IMR-90 (cell line): Measurements from ENCODE around the gene TRIM24. TPM values are rescaled to one million over a fixed set of nuclear protein-coding genes. Genes with fewer than 3 reads are reported as not detected.

Experiments used
- ATAC-seq: fragments of 200-7000 bp; cut with Tn5 transposase; 2 replicates; pipeline ENCODE4 v1.9.1; 2020; ENCODE audit warnings: low read depth, mild to moderate bottlenecking, moderate library complexity
- BruUV-seq: library from RNA; stranded (reverse); fragments of 400-500 nt; replicated peaks from 2 replicates; lab custom pipeline; 2021; lab: Mats Ljungman, UMichigan
- CTCF ChIA-PET: fragments of 300-600 bp; formaldehyde crosslinking; extraction: SDS; loops from one replicate; lab custom pipeline; 2021; ENCODE audit warnings: antibody characterized with exemption; lab: Yijun Ruan, JAX
- POLR2A ChIA-PET: fragments of 300-600 bp; sonication (Branson Sonifier 250); formaldehyde crosslinking; loops from one replicate; lab custom pipeline; 2022; ENCODE audit warnings: antibody characterized with exemption; ENCODE audit not compliant: unreplicated experiment; lab: Charles Lee
- DNase-seq: peaks from one replicate; pipeline ENCODE4 v3.0.0; 2013
- H2AFZ ChIP-seq: replicated peaks from 2 replicates; pipeline ENCODE3; 2013; ENCODE audit warnings: low read length, mild to moderate bottlenecking; ENCODE audit not compliant: poor library complexity
- H2AK5ac ChIP-seq: 2 replicates; pipeline ENCODE4 v1.6.1; 2013; ENCODE audit warnings: low read depth, low read length, inconsistent platforms
- H2AK9ac ChIP-seq: replicated peaks from 2 replicates; pipeline ENCODE3; 2013; ENCODE audit warnings: mild to moderate bottlenecking, low read depth, low read length, moderate library complexity; ENCODE audit not compliant: poor library complexity
- H2BK120ac ChIP-seq: 2 replicates; pipeline ENCODE4 v1.6.1; 2013; ENCODE audit warnings: low read depth, low read length, inconsistent platforms
- H2BK15ac ChIP-seq: 3 replicates; pipeline ENCODE4 v1.6.1; 2013; ENCODE audit warnings: low read depth, low read length, inconsistent platforms
- H2BK20ac ChIP-seq: 2 replicates; pipeline ENCODE4 v1.6.1; 2013; ENCODE audit warnings: low read depth, mild to moderate bottlenecking, inconsistent platforms, low read length, moderate library complexity
- H2BK5ac ChIP-seq: 2 replicates; pipeline ENCODE4 v1.6.1; 2013; ENCODE audit warnings: mild to moderate bottlenecking, low read depth, low read length, inconsistent platforms; ENCODE audit not compliant: poor library complexity, severe bottlenecking
- H3K14ac ChIP-seq: replicated peaks from 2 replicates; pipeline ENCODE4 v1.6.1; 2013; ENCODE audit warnings: low read depth, low read length, inconsistent platforms
- H3K18ac ChIP-seq: 2 replicates; pipeline ENCODE4 v1.6.1; 2013; ENCODE audit warnings: low read depth, low read length, control low read depth
- H3K23ac ChIP-seq: 2 replicates; pipeline ENCODE4 v1.6.1; 2013; ENCODE audit warnings: low read depth, low read length, inconsistent platforms
- H3K27ac ChIP-seq: 2 replicates; pipeline ENCODE4 v1.5.1; 2013; ENCODE audit warnings: mild to moderate bottlenecking, control low read depth, low read length; ENCODE audit not compliant: insufficient read depth
- H3K27me3 ChIP-seq: 2 replicates; pipeline ENCODE4 v1.6.1; 2013; ENCODE audit warnings: low read length; ENCODE audit not compliant: control insufficient read depth, insufficient read depth
- H3K36me3 ChIP-seq: 2 replicates; pipeline ENCODE4 v1.6.1; 2013; ENCODE audit warnings: low read length, mixed read lengths; ENCODE audit not compliant: control insufficient read depth, insufficient read depth
- H3K4ac ChIP-seq: 2 replicates; pipeline ENCODE4 v1.6.1; 2013; ENCODE audit warnings: low read depth, low read length, inconsistent platforms
- H3K4me1 ChIP-seq: 2 replicates; pipeline ENCODE4 v1.6.1; 2013; ENCODE audit warnings: low read length, mixed read lengths; ENCODE audit not compliant: control insufficient read depth, insufficient read depth
- H3K4me2 ChIP-seq: 2 replicates; pipeline ENCODE4 v1.6.1; 2013; ENCODE audit warnings: low read depth, mild to moderate bottlenecking, control low read depth, low read length, moderate library complexity
- H3K4me3 ChIP-seq: 2 replicates; pipeline ENCODE4 v1.5.1; 2013; ENCODE audit warnings: low read depth, mild to moderate bottlenecking, control low read depth, low read length, moderate library complexity; ENCODE audit not compliant: insufficient read depth
- H3K56ac ChIP-seq: 2 replicates; pipeline ENCODE4 v1.6.1; 2013; ENCODE audit warnings: low read length, inconsistent platforms; ENCODE audit not compliant: insufficient read depth; ENCODE audit errors: extremely low read depth
- H3K79me1 ChIP-seq, 2 experiments: 2 replicates each; pipeline ENCODE4 v1.6.1; 2013; ENCODE audit warnings: low read length in 2 of 2, inconsistent platforms in 1 of 2, low read depth in 1 of 2
- H3K9ac ChIP-seq: 2 replicates; pipeline ENCODE4 v1.6.1; 2013; ENCODE audit warnings: low read depth, low read length, control low read depth
- H3K9me1 ChIP-seq: 2 replicates; pipeline ENCODE4 v1.6.1; 2013; ENCODE audit warnings: low read length, inconsistent platforms; ENCODE audit not compliant: insufficient read depth
- H3K9me3 ChIP-seq: 2 replicates; pipeline ENCODE4 v1.6.1; 2013; ENCODE audit warnings: low read length; ENCODE audit not compliant: control insufficient read depth, insufficient read depth
- H4K20me1 ChIP-seq: 2 replicates; pipeline ENCODE4 v1.6.1; 2013; ENCODE audit warnings: low read length, inconsistent platforms; ENCODE audit not compliant: insufficient read depth
- H4K5ac ChIP-seq: 2 replicates; pipeline ENCODE4 v1.6.1; 2013; ENCODE audit warnings: mild to moderate bottlenecking, low read depth, low read length, control low read depth
- H4K8ac ChIP-seq, 2 experiments: 2 replicates each; pipeline ENCODE4 v1.6.1; 2013; ENCODE audit warnings: low read depth in 2 of 2, low read length in 2 of 2, control low read depth in 1 of 2, inconsistent platforms in 1 of 2
- H4K91ac ChIP-seq: 2 replicates; pipeline ENCODE4 v1.6.1; 2013; ENCODE audit warnings: low read depth, low read length, inconsistent platforms; ENCODE audit not compliant: insufficient read depth
- BHLHE40 ChIP-seq: fragments of 150-350 bp; IDR thresholded peaks from 2 replicates; pipeline ENCODE4 v1.6.1; 2016; ENCODE audit warnings: mild to moderate bottlenecking, low read depth, low read length
- CEBPB ChIP-seq: IDR thresholded peaks from 2 replicates; pipeline ENCODE4 v1.6.1; 2012; ENCODE audit warnings: low read depth, low read length, improper control_type of control experiment
- CTCF ChIP-seq: conservative IDR thresholded peaks from 2 replicates; pipeline ENCODE4 v1.5.1; 2012; ENCODE audit warnings: mild to moderate bottlenecking, low read depth, low read length, improper control_type of control experiment
- ELK1 ChIP-seq: fragments of 150-350 bp; IDR thresholded peaks from 2 replicates; pipeline ENCODE4 v1.6.1; 2016; ENCODE audit warnings: low read depth, mild to moderate bottlenecking, low read length, moderate library complexity, borderline replicate concordance
- FOS ChIP-seq: fragments of 150-350 bp; IDR thresholded peaks from 2 replicates; pipeline ENCODE4 v1.6.1; 2016; ENCODE audit warnings: low read depth, low read length
- MAFK ChIP-seq: IDR thresholded peaks from 2 replicates; pipeline ENCODE4 v1.6.1; 2012; ENCODE audit warnings: low read depth, low read length, improper control_type of control experiment
- MAZ ChIP-seq: IDR thresholded peaks from 2 replicates; pipeline ENCODE4 v1.6.1; 2012; ENCODE audit warnings: low read depth, mild to moderate bottlenecking, low read length, improper control_type of control experiment, moderate library complexity, borderline replicate concordance
- NFE2L2 ChIP-seq: fragments of 150-350 bp; IDR thresholded peaks from 2 replicates; pipeline ENCODE4 v1.6.1; 2016; ENCODE audit warnings: low read depth, mild to moderate bottlenecking, low read length
- POLR2A ChIP-seq: IDR thresholded peaks from 2 replicates; pipeline ENCODE4 v1.6.1; 2012; ENCODE audit warnings: mild to moderate bottlenecking, low read depth, low read length
- RAD21 ChIP-seq: IDR thresholded peaks from 2 replicates; pipeline ENCODE4 v1.6.1; 2012; ENCODE audit warnings: low read length, improper control_type of control experiment
- RCOR1 ChIP-seq: IDR thresholded peaks from 2 replicates; pipeline ENCODE4 v1.6.1; 2012; ENCODE audit warnings: mild to moderate bottlenecking, low read length, improper control_type of control experiment; ENCODE audit not compliant: insufficient replicate concordance
- RFX5 ChIP-seq: IDR thresholded peaks from 2 replicates; pipeline ENCODE4 v1.8.0; 2012; ENCODE audit warnings: low read depth, mild to moderate bottlenecking, low read length, moderate library complexity
- SMC3 ChIP-seq: fragments of 150-350 bp; IDR thresholded peaks from 2 replicates; pipeline ENCODE4 v1.6.1; 2016; ENCODE audit warnings: low read depth, mild to moderate bottlenecking, antibody characterized with exemption, low read length, moderate library complexity
- USF2 ChIP-seq: fragments of 150-350 bp; IDR thresholded peaks from 2 replicates; pipeline ENCODE4 v1.6.1; 2017; ENCODE audit warnings: mild to moderate bottlenecking, antibody characterized with exemption, low read length, low read depth
- WGBS, 2 experiments: methylation state at CpG; one replicate each; pipeline versions ENCODE4 v1.1.5 to v1.1.7; 2013; ENCODE audit warnings: missing lambda C conversion rate in 2 of 2; ENCODE audit not compliant: insufficient read length in 1 of 2; ENCODE audit errors: extremely low coverage in 2 of 2; 5-methylcytosine and 5-hydroxymethylcytosine counted together
- dilution Hi-C: fragments of 300-500 bp; cut with HindIII; formaldehyde crosslinking; loops from one replicate; pipeline ENCODE4 v1.14.3; 2018; ENCODE audit warnings: low sequenced_read_pairs; ENCODE audit not compliant: unreplicated experiment
- in situ Hi-C: fragments of 300-500 bp; cut with MboI; formaldehyde crosslinking; loops from 3 replicates; pipeline ENCODE4 v1.14.3; 2019; ENCODE audit warnings: low sequenced_read_pairs, inconsistent platforms, mixed read lengths
- intact Hi-C: fragments of 100-400 bp; cut with micrococcal nuclease; formaldehyde crosslinking; loops from 2 replicates; pipeline ENCODE4 v1.10.0; 2022
- polyA plus RNA-seq, 3 experiments: library from polyadenylated mRNA; depleted of rRNA; stranded (reverse); fragments of >200 nt; gene quantifications; 2 replicates each; pipeline ENCODE4 v1.2.3, GENCODE V29; 2012; ENCODE audit warnings: low replicate concordance in 1 of 3
- total RNA-seq: library from RNA; depleted of rRNA; stranded (reverse); fragments of >200 nt; gene quantifications from 2 replicates; pipeline ENCODE4 v1.2.3, GENCODE V29; 2012

Gene TRIM24
- total and polyA plus RNA-seq, 2 of the 4 experiments (the other 2 are of a cell fraction) = 4.1 to 5.7 TPM

GRCh38 chr7:138579136-138579535, 119.1 kb downstream of the TRIM24 start:
- Histone ChIP-seq H3K18ac (no peak overlapping the region), H3K4me1 (no peaks in the 10 kb centered on the region), H2BK20ac (no peak overlapping the region), H4K91ac (no peak overlapping the region), H3K56ac (no peak overlapping the region), H4K8ac (no peak overlapping the region), H2BK5ac (no peak overlapping the region), H3K79me1 (no peaks in the 10 kb centered on the region), H3K27ac (no peak overlapping the region), H2BK15ac (no peak overlapping the region), H2AK9ac (no peak overlapping the region), H2AK5ac (no peak overlapping the region), H3K9ac (no peak overlapping the region), H2BK120ac (no peak overlapping the region), H2AFZ (no peak overlapping the region), H3K9me3 (no peaks in the 10 kb centered on the region), H3K27me3 (no peaks in the 10 kb centered on the region), H3K4me3 (no peak overlapping the region), H3K9me1 (no peaks in the 10 kb centered on the region), H3K36me3 (peaks cover 4% of the 10 kb centered on the region), H3K4ac (no peak overlapping the region), H3K14ac (no peak overlapping the region), H4K20me1 (no peaks in the 10 kb centered on the region), H3K23ac (no peak overlapping the region), H3K4me2 (no peak overlapping the region), H4K5ac (no peak overlapping the region)
- dilution Hi-C loops = no loop called here
- no peak for TF ChIP-seq CEBPB
- no peak for TF ChIP-seq RCOR1
- no peak for TF ChIP-seq NFE2L2
- TF ChIP-seq RFX5 = no peak
- TF ChIP-seq BHLHE40 = no peak
- TF ChIP-seq MAFK = no peak
- TF ChIP-seq USF2 = no peak
- no peak for TF ChIP-seq MAZ
- no peak for TF ChIP-seq CTCF
- TF ChIP-seq ELK1 = no peak
- TF ChIP-seq POLR2A = no peak
- no peak for TF ChIP-seq FOS
- TF ChIP-seq RAD21 = no peak
- no peak for TF ChIP-seq SMC3
- intact Hi-C loops = no loop called here
- ChIA-PET CTCF (interaction anchor here (1.0 kb wide), 1 partner anchor 119 kb away, joined by 3 read pairs; the partner anchor contains the start of gene TRIM24), POLR2A (no interaction called here)
- in situ Hi-C loops = no loop called here
- DNase-seq (no peak), ATAC-seq (no peak)
- BruUV-seq = no TSS peak
- no CpG with 5 or more reads among the region's 1 CpG for WGBS, 2 experiments
